A673 (cell line): ENCODE data around the gene FOSL1.

Experiments used
- EZH2 ChIP-seq: fragments of 200-600 bp; sonication (generic); IDR thresholded peaks from 2 replicates; pipeline ENCODE4 v1.6.1; 2017; ENCODE audit warnings: borderline replicate concordance, low read depth, mild to moderate bottlenecking, mixed read lengths, antibody characterized with exemption, low read length; ENCODE audit not compliant: poor library complexity, severe bottlenecking
- TF ChIP-seq, protein P1 (sequence below): fragments of 300-800, 200-600 bp; sonication (generic); conservative IDR thresholded peaks from 2 replicates; pipeline ENCODE4 v1.5.1; 2017; ENCODE audit warnings: low read depth, mild to moderate bottlenecking, antibody characterized with exemption, low read length, moderate library complexity, mixed read lengths

DNA sequence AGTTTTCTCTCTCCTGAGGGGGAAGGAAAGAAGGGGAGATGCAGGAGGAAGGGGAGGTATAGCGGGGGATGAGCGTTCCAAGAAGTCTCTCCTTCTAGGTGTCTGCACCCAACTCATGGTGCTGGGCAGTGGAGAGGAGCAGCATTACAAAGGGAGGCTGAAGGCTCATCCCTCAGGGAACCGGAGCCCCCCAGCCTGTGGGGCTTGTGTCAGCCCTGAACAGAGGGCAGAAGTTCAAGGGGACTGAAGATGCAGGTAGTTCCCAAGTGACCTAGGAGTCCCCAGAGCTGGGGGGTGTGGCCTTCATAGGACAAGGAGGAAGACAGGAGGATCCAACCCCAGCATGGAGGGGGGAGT is 16.9 kb upstream of the FOSL1 start:
- TF ChIP-seq, protein P1, sequence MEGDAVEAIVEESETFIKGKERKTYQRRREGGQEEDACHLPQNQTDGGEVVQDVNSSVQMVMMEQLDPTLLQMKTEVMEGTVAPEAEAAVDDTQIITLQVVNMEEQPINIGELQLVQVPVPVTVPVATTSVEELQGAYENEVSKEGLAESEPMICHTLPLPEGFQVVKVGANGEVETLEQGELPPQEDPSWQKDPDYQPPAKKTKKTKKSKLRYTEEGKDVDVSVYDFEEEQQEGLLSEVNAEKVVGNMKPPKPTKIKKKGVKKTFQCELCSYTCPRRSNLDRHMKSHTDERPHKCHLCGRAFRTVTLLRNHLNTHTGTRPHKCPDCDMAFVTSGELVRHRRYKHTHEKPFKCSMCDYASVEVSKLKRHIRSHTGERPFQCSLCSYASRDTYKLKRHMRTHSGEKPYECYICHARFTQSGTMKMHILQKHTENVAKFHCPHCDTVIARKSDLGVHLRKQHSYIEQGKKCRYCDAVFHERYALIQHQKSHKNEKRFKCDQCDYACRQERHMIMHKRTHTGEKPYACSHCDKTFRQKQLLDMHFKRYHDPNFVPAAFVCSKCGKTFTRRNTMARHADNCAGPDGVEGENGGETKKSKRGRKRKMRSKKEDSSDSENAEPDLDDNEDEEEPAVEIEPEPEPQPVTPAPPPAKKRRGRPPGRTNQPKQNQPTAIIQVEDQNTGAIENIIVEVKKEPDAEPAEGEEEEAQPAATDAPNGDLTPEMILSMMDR = no peak
- no peak for TF ChIP-seq EZH2
